ENCODE measurements around the gene LTC4S. TPM values are rescaled to one million over a fixed set of nuclear protein-coding genes. Genes with fewer than 3 reads are reported as not detected.

The LTC4S gene
- total RNA-seq, 4 donors from 2014 or later: 4.1 to 22.9 (median 13.6) TPM; not detected in 1

- Histone ChIP-seq H3K4me1 (peaks cover 13 to 14% of the 10 kb centered on the region in 2 donors), H3K9me3 (no peaks in the 10 kb centered on the region), H3K36me3 (no peaks in the 10 kb centered on the region), H3K4me3 (peak overlapping the region; percentile 94 to 97), H3K27ac (peak overlapping the region; percentile 98 to 99), H3K27me3 (no peaks in the 10 kb centered on the region)
- DNase-seq: no peak
- no peak for TF ChIP-seq CTCF (IDR thresholded peaks at IDR 0.05)
- TF ChIP-seq POLR2A (IDR thresholded peaks at IDR 0.05): no peak
- intact Hi-C loops (cut with DNase I; ENCODE audit: low total_unique reads): no loop called here
Measured at GRCh38 chr5:179822059-179822432, 28.3 kb downstream of the LTC4S start.

- Histone ChIP-seq H3K27ac (peak overlapping the region; percentile 98 to 99), H3K4me1 (peaks cover 13 to 14% of the 10 kb centered on the region in 2 donors), H3K36me3 (no peaks in the 10 kb centered on the region), H3K4me3 (peak overlapping the region; percentile 94 to 97), H3K27me3 (no peaks in the 10 kb centered on the region), H3K9me3 (no peaks in the 10 kb centered on the region)
- intact Hi-C loops (cut with DNase I; ENCODE audit: low total_unique reads): no loop called here
- DNase-seq: no peak
- no peak for TF ChIP-seq CTCF (IDR thresholded peaks at IDR 0.05)
- no peak for TF ChIP-seq POLR2A (IDR thresholded peaks at IDR 0.05)
Measured at GRCh38 chr5:179822444-179822990, 28.7 kb downstream of the LTC4S start.

GRCh38 chr5:179823937-179824744 lies 30.4 kb downstream of the LTC4S start:
- peak overlapping the region in 1 of 2 donors; percentile 99 for H3K27ac ChIP-seq
- no peaks in the 10 kb centered on the region for H3K27me3 ChIP-seq
- no peak for DNase-seq
- H3K9me3 ChIP-seq: no peaks in the 10 kb centered on the region
- no peaks in the 10 kb centered on the region for H3K36me3 ChIP-seq
- peaks cover 13 to 14% of the 10 kb centered on the region in 2 donors for H3K4me1 ChIP-seq
- TF ChIP-seq POLR2A (IDR thresholded peaks at IDR 0.05) (no peak), CTCF (IDR thresholded peaks at IDR 0.05) (no peak)
- H3K4me3 ChIP-seq: no peak overlapping the region
- intact Hi-C loops (cut with DNase I; ENCODE audit: low total_unique reads): no loop called here

GRCh38 chr5:179824745-179825112 lies 30.9 kb downstream of the LTC4S start:
- TF ChIP-seq CTCF (IDR thresholded peaks at IDR 0.05): no peak
- TF ChIP-seq POLR2A (IDR thresholded peaks at IDR 0.05): no peak
- Histone ChIP-seq H3K4me1 (peaks cover 13 to 14% of the 10 kb centered on the region in 2 donors), H3K27ac (no peak overlapping the region), H3K9me3 (no peaks in the 10 kb centered on the region), H3K27me3 (no peaks in the 10 kb centered on the region), H3K36me3 (no peaks in the 10 kb centered on the region), H3K4me3 (no peak overlapping the region)
- DNase-seq: no peak
- intact Hi-C loops (cut with DNase I; ENCODE audit: low total_unique reads): no loop called here

- Histone ChIP-seq H3K9me3 (no peaks in the 10 kb centered on the region), H3K4me3 (no peak overlapping the region), H3K27ac (no peak overlapping the region), H3K27me3 (no peaks in the 10 kb centered on the region), H3K36me3 (no peaks in the 10 kb centered on the region), H3K4me1 (peaks cover 13 to 14% of the 10 kb centered on the region in 2 donors)
- intact Hi-C loops (cut with DNase I; ENCODE audit: low total_unique reads): no loop called here
- no peak for TF ChIP-seq CTCF (IDR thresholded peaks at IDR 0.05)
- no peak for TF ChIP-seq POLR2A (IDR thresholded peaks at IDR 0.05)
- DNase-seq: no peak
Measured at GRCh38 chr5:179825655-179826182, 31.9 kb downstream of the LTC4S start.

All from uterus (tissue), 4 donors.